Stimulated activated naive CD8-positive, alpha-beta T cell treated with anti-CD3 and anti-CD28 coated beads, Interleukin-15, Interleukin-2, amounts not matched to agents 100 ng/mL and 50 ng/mL, for 24 hours (primary cell): ENCODE measurements around the gene CPA2.

Experiments
- H3K27ac Mint-ChIP-seq: one replicate; pipeline ENCODE4 v1.8.0; 2021; ENCODE audit warnings: mild to moderate bottlenecking, mixed read lengths
- H3K27me3 Mint-ChIP-seq: one replicate; pipeline ENCODE4 v1.8.0; 2021; ENCODE audit warnings: mixed read lengths
- H3K36me3 Mint-ChIP-seq: one replicate; pipeline ENCODE4 v1.8.0; 2021; ENCODE audit warnings: low read depth, mixed read lengths
- H3K4me1 Mint-ChIP-seq: one replicate; pipeline ENCODE4 v1.8.0; 2021; ENCODE audit warnings: low read depth, mixed read lengths
- H3K4me3 Mint-ChIP-seq: one replicate; pipeline ENCODE4 v1.8.0; 2021; ENCODE audit warnings: mild to moderate bottlenecking, mixed read lengths
- H3K9me3 Mint-ChIP-seq: one replicate; pipeline ENCODE4 v1.8.0; 2021; ENCODE audit warnings: mixed read lengths

Gene CPA2

GRCh38 chr7:130288829-130289228 is 22.2 kb downstream of the CPA2 start:
- Mint-ChIP-seq H3K9me3 (no peaks in the 10 kb centered on the region), H3K36me3 (no peaks in the 10 kb centered on the region), H3K27ac (no peak overlapping the region), H3K27me3 (no peaks in the 10 kb centered on the region), H3K4me1 (no peaks in the 10 kb centered on the region), H3K4me3 (no peak overlapping the region)

- Mint-ChIP-seq H3K9me3 (no peaks in the 10 kb centered on the region), H3K36me3 (no peaks in the 10 kb centered on the region), H3K4me3 (no peak overlapping the region), H3K4me1 (no peaks in the 10 kb centered on the region), H3K27ac (no peak overlapping the region), H3K27me3 (no peaks in the 10 kb centered on the region)
Observed at GRCh38 chr7:130289478-130289877, 22.8 kb downstream of the CPA2 start.

- no peaks in the 10 kb centered on the region for H3K9me3 Mint-ChIP-seq
- no peaks in the 10 kb centered on the region for H3K36me3 Mint-ChIP-seq
- peaks cover 3% of the 10 kb centered on the region for H3K27me3 Mint-ChIP-seq
- no peak overlapping the region for H3K27ac Mint-ChIP-seq
- no peak overlapping the region for H3K4me3 Mint-ChIP-seq
- no peaks in the 10 kb centered on the region for H3K4me1 Mint-ChIP-seq
Observed at GRCh38 chr7:130290745-130291144, 24.1 kb downstream of the CPA2 start.

GRCh38 chr7:130292682-130293257 is 26.1 kb downstream of the CPA2 start, which contains the start of gene CPA4:
Gene CPA4 (plus strand): TSS chr7:130293161. CDS start chr7:130293181, 20 bp downstream.
- Mint-ChIP-seq H3K27me3 (peaks cover 3% of the 10 kb centered on the region), H3K4me3 (no peak within 1 kb of the TSS), H3K4me1 (no peaks in the 10 kb centered on the region), H3K36me3 (no peaks in the 10 kb centered on the region), H3K27ac (no peak within 1 kb of the TSS), H3K9me3 (no peaks in the 10 kb centered on the region)

- Mint-ChIP-seq H3K4me1 (no peaks in the 10 kb centered on the region), H3K27ac (no peak overlapping the region)
Observed at GRCh38 chr7:130293521-130293920, 26.9 kb downstream of the CPA2 start.

DNA sequence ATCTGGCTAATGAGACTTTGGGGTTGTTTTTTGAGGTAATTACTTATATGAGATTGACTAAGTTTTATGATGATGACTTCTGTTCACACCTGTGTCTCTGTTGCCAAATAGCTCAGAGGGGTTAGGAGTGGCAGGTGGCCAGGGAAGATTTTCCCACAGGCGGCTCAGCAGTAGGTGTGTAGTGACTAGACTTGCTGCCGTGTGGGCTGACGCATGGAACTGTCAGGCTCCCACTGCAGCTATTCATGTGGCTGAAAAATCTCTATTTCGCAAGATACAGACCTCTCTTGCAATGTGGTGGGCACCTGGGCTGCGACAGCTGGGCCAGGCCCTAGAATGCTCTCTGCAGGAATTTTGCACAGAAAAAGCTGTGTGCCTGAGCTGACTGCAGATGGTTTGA is 27.7 kb downstream of the CPA2 start:
- no peak overlapping the region for H3K27ac Mint-ChIP-seq
- no peak overlapping the region for H3K4me3 Mint-ChIP-seq
- no peaks in the 10 kb centered on the region for H3K4me1 Mint-ChIP-seq
- H3K27me3 Mint-ChIP-seq, result peaks cover 3% of the 10 kb centered on the region
- H3K36me3 Mint-ChIP-seq, result no peaks in the 10 kb centered on the region
- H3K9me3 Mint-ChIP-seq, result no peaks in the 10 kb centered on the region

More at GRCh38 chr7:130293521-130293920, 26.9 kb downstream of the CPA2 start:
- peaks cover 3% of the 10 kb centered on the region for H3K27me3 Mint-ChIP-seq
- H3K9me3 Mint-ChIP-seq, result no peaks in the 10 kb centered on the region
- no peaks in the 10 kb centered on the region for H3K36me3 Mint-ChIP-seq
- H3K4me3 Mint-ChIP-seq, result no peak overlapping the region

- Mint-ChIP-seq H3K4me1 (no peaks in the 10 kb centered on the region), H3K27ac (no peak overlapping the region), H3K36me3 (no peaks in the 10 kb centered on the region), H3K4me3 (no peak overlapping the region), H3K9me3 (no peaks in the 10 kb centered on the region), H3K27me3 (peaks cover 9% of the 10 kb centered on the region)
Observed at GRCh38 chr7:130296221-130296951, 29.7 kb downstream of the CPA2 start.

DNA sequence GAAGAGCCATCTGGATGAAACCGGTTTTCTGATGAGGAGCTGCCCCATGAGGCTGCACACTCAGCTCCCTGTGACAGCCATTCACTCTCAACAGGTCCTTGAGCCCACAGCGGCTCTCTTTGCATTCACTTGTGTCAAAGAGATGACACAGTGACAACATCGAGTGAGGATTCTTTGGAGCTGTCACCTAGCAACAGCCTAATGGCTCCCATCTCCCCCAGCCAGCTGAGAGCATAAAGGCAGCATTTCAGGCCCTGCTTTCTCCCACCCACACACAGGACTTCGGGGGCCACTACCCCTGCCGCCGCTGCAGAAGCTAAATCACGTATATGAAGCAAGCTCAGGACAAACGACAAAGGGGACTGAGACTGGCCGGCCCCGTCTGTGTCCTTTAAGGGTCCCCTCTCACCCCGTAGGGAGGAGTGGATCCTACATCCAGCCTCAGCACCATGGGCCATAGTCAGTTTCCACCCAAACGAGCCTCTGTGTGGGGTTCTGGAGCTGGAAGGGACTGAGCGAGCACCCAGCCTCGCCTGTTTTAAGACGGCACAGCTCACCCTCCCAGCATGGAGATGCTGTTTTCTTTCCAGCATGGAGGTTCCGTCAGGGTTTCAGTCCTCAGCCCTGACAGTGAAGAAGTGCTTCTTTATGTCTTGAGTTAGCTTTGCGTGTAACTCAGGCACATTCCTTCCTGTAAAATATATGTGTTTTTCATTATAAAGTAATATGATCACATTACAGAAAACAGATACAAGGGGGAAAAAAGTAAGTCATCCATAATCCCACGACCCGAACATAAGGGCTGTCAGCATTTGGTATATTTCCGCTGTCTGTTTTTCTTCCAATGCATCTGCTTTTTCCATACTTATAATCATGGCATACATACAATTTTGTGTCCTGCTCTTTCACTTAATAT is 31.2 kb downstream of the CPA2 start:
- no peak overlapping the region for H3K4me3 Mint-ChIP-seq
- no peaks in the 10 kb centered on the region for H3K36me3 Mint-ChIP-seq
- H3K27ac Mint-ChIP-seq, result no peak overlapping the region
- H3K9me3 Mint-ChIP-seq, result no peaks in the 10 kb centered on the region
- no peaks in the 10 kb centered on the region for H3K4me1 Mint-ChIP-seq
- peaks cover 9% of the 10 kb centered on the region for H3K27me3 Mint-ChIP-seq

DNA sequence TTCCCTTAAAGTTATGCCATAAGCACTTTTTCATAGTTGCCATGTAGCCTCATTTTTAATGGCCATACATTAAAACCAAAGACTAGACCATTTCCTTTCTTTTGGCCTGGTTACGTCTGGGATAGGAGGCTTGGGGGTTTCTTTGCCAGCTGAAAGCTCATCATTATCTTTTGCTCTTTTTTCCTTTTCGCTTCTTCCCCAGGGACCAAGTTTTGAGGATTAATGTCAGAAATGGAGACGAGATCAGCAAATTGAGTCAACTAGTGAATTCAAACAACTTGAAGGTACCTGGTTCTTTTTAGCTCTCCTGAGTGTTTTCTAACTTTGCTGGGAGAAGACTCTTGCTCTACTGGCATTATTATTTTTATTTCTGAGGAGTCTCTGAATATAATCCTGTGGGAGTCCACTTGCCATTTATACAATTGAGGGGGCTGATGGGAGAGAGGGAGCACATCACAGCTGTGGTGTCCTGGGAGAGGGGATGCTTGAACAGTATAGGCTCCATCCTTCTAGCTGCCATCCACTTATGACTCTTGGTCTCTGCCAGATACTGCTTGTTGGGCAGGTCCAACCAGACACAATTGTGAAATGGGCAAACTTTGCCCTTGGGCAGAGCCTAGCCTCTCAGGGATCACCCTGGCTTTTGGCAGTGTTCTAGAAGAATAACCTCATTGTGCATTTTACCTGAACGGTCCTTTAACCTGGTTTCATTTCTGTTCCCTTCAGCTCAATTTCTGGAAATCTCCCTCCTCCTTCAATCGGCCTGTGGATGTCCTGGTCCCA is 32.1 kb downstream of the CPA2 start:
- Mint-ChIP-seq H3K27ac (no peak overlapping the region), H3K9me3 (no peaks in the 10 kb centered on the region), H3K4me3 (no peak overlapping the region), H3K4me1 (no peaks in the 10 kb centered on the region), H3K36me3 (no peaks in the 10 kb centered on the region), H3K27me3 (peaks cover 9% of the 10 kb centered on the region)

- Mint-ChIP-seq H3K36me3 (no peaks in the 10 kb centered on the region), H3K27me3 (peaks cover 9% of the 10 kb centered on the region), H3K4me1 (no peaks in the 10 kb centered on the region), H3K4me3 (no peak overlapping the region), H3K9me3 (no peaks in the 10 kb centered on the region), H3K27ac (no peak overlapping the region)
Observed at GRCh38 chr7:130299866-130300265, 33.2 kb downstream of the CPA2 start.

GRCh38 chr7:130301501-130302020 is 34.9 kb downstream of the CPA2 start:
- Mint-ChIP-seq H3K27ac (no peak overlapping the region), H3K9me3 (no peaks in the 10 kb centered on the region), H3K36me3 (no peaks in the 10 kb centered on the region), H3K27me3 (peaks cover 6% of the 10 kb centered on the region), H3K4me1 (no peaks in the 10 kb centered on the region), H3K4me3 (no peak overlapping the region)

DNA sequence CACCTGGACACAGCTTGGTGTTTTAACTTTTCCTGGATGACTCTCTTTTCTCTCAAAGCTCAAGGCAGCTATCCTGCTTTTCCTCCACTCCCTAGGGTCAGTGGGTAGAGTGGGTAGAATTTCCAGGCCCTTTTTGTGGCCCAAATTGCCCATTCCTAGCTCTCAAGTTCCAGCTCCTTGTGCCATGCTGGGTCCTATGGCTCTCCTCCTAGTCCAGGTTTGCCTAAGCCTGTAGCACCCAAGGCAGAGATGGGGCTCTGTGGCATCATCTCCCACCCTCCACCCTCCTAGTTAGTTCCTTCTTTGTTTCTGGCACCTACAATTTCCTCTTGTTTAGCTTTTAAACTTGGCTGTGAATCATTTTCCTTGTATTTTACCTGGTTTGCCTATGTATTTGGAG is 36.0 kb downstream of the CPA2 start:
- peaks cover 6% of the 10 kb centered on the region for H3K27me3 Mint-ChIP-seq
- H3K36me3 Mint-ChIP-seq, result no peaks in the 10 kb centered on the region
- H3K27ac Mint-ChIP-seq, result no peak overlapping the region
- no peak overlapping the region for H3K4me3 Mint-ChIP-seq
- H3K9me3 Mint-ChIP-seq, result no peaks in the 10 kb centered on the region
- H3K4me1 Mint-ChIP-seq, result no peaks in the 10 kb centered on the region

GRCh38 chr7:130303127-130303526 is 36.5 kb downstream of the CPA2 start:
- no peak overlapping the region for H3K27ac Mint-ChIP-seq
- no peaks in the 10 kb centered on the region for H3K36me3 Mint-ChIP-seq
- no peaks in the 10 kb centered on the region for H3K9me3 Mint-ChIP-seq
- H3K27me3 Mint-ChIP-seq, result peaks cover 6% of the 10 kb centered on the region
- H3K4me3 Mint-ChIP-seq, result no peak overlapping the region
- no peaks in the 10 kb centered on the region for H3K4me1 Mint-ChIP-seq

GRCh38 chr7:130303551-130303950 is 36.9 kb downstream of the CPA2 start:
- Mint-ChIP-seq H3K27me3 (peaks cover 6% of the 10 kb centered on the region), H3K4me1 (no peaks in the 10 kb centered on the region), H3K27ac (no peak overlapping the region), H3K36me3 (no peaks in the 10 kb centered on the region), H3K4me3 (no peak overlapping the region), H3K9me3 (no peaks in the 10 kb centered on the region)
